ENCODE results near the gene PRSS23.

GRCh38 chr11:86792150-86792549, 8.2 kb upstream of the PRSS23 start:
- TF ChIP-seq CTCF (IDR thresholded peaks at IDR 0.05) (no peak), EZH2 (IDR thresholded peaks at IDR 0.05) (no peak)

Data from neural progenitor cell (in vitro differentiated cells).